ENCODE results near the gene ST8SIA1. TPM values are rescaled to one million over a fixed set of nuclear protein-coding genes. Genes with fewer than 3 reads are reported as not detected.

The ST8SIA1 gene
- total RNA-seq, 1 donor from 2014 or later = 1.8 TPM

GRCh38 chr12:22313286-22313962 is 21.1 kb downstream of the ST8SIA1 start:
- DNase-seq (ENCODE audit: low spot score) = no peak

DNA sequence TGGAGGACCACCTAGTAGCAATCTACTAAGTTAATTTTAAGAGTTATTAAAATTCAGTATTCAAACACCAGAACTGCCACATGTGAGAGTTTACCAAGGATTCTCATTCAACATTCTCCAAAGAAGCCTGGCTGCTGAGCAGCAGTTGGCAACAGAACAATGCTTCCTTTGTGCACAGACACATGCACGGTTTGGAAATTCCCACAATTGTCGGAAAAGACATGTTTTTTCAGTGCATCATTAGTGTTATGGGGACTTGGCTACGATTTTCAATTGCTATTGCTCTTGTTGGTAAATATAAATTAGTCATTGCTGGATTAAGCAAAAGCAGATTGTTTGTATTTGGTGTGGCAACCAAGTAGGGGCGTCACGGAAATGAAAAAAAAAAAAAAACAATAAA is 22.2 kb downstream of the ST8SIA1 start:
- Mint-ChIP-seq H3K4me3 (no peak overlapping the region), H3K27ac (no peak overlapping the region), H3K36me3 (peaks cover 19% of the 10 kb centered on the region), H3K27me3 (ENCODE audit: insufficient read depth, low read depth) (no peaks in the 10 kb centered on the region), H3K4me1 (no peaks in the 10 kb centered on the region), H3K9me3 (peaks cover 12% of the 10 kb centered on the region)
- DNase-seq (ENCODE audit: low spot score) = peak; percentile 6
- H3K9ac ChIP-seq = no peak overlapping the region
- H3F3A ChIP-seq (ENCODE audit: low read depth) = no peaks in the 10 kb centered on the region
- H3K4me3 ChIP-seq = no peak overlapping the region
- H3K27me3 ChIP-seq = no peaks in the 10 kb centered on the region
- no peaks in the 10 kb centered on the region for H3K4me1 ChIP-seq
- TF ChIP-seq EZH2phosphoT487 (IDR thresholded peaks at IDR 0.05) = no peak
- TF ChIP-seq, protein P1, sequence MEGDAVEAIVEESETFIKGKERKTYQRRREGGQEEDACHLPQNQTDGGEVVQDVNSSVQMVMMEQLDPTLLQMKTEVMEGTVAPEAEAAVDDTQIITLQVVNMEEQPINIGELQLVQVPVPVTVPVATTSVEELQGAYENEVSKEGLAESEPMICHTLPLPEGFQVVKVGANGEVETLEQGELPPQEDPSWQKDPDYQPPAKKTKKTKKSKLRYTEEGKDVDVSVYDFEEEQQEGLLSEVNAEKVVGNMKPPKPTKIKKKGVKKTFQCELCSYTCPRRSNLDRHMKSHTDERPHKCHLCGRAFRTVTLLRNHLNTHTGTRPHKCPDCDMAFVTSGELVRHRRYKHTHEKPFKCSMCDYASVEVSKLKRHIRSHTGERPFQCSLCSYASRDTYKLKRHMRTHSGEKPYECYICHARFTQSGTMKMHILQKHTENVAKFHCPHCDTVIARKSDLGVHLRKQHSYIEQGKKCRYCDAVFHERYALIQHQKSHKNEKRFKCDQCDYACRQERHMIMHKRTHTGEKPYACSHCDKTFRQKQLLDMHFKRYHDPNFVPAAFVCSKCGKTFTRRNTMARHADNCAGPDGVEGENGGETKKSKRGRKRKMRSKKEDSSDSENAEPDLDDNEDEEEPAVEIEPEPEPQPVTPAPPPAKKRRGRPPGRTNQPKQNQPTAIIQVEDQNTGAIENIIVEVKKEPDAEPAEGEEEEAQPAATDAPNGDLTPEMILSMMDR (IDR thresholded peaks at IDR 0.05) = no peak
- no peak for TF ChIP-seq EZH2 (IDR thresholded peaks at IDR 0.05)
- no peaks in the 10 kb centered on the region for H3K79me2 ChIP-seq (ENCODE audit: low read depth)
- H3K36me3 ChIP-seq = no peaks in the 10 kb centered on the region
- H3K9me3 ChIP-seq (ENCODE audit: low read depth) = no peaks in the 10 kb centered on the region
- H2AFZ ChIP-seq (replicated peaks) = no peak overlapping the region
- H3K27ac ChIP-seq = no peak overlapping the region
- H4K20me1 ChIP-seq (ENCODE audit: low read depth) = no peaks in the 10 kb centered on the region
- no peak overlapping the region for H3K4me2 ChIP-seq

More at GRCh38 chr12:22313286-22313962, 21.1 kb downstream of the ST8SIA1 start:
- H3K9me3 ChIP-seq (ENCODE audit: low read depth) = no peaks in the 10 kb centered on the region
- H3K36me3 Mint-ChIP-seq = peaks cover 13% of the 10 kb centered on the region
- H3K4me1 Mint-ChIP-seq = no peaks in the 10 kb centered on the region
- no peaks in the 10 kb centered on the region for H3K79me2 ChIP-seq (ENCODE audit: low read depth)
- TF ChIP-seq, protein P1 (IDR thresholded peaks at IDR 0.05) = no peak
- TF ChIP-seq EZH2 (IDR thresholded peaks at IDR 0.05) = no peak
- peaks cover 9% of the 10 kb centered on the region for H3K9me3 Mint-ChIP-seq
- no peaks in the 10 kb centered on the region for H3K27me3 Mint-ChIP-seq (ENCODE audit: insufficient read depth, low read depth)
- H3K27me3 ChIP-seq = no peaks in the 10 kb centered on the region
- no peak overlapping the region for H3K9ac ChIP-seq
- no peaks in the 10 kb centered on the region for H4K20me1 ChIP-seq (ENCODE audit: low read depth)
- no peak overlapping the region for H2AFZ ChIP-seq (replicated peaks)
- H3K4me3 Mint-ChIP-seq = no peak overlapping the region
- H3K4me2 ChIP-seq = no peak overlapping the region
- H3K27ac Mint-ChIP-seq = no peak overlapping the region
- H3K36me3 ChIP-seq = no peaks in the 10 kb centered on the region
- H3K4me3 ChIP-seq = no peak overlapping the region
- H3F3A ChIP-seq (ENCODE audit: low read depth) = no peaks in the 10 kb centered on the region
- no peak overlapping the region for H3K27ac ChIP-seq
- H3K4me1 ChIP-seq = no peaks in the 10 kb centered on the region

GRCh38 chr12:22310709-22311108 is 23.8 kb downstream of the ST8SIA1 start:
- TF ChIP-seq EZH2phosphoT487 (IDR thresholded peaks at IDR 0.05) (no peak), EZH2 (IDR thresholded peaks at IDR 0.05) (no peak)
- TF ChIP-seq, protein P1 (IDR thresholded peaks at IDR 0.05) = no peak
- Mint-ChIP-seq H3K36me3 (peaks cover 22% of the 10 kb centered on the region), H3K27ac (no peak overlapping the region), H3K9me3 (peaks cover 9% of the 10 kb centered on the region), H3K27me3 (ENCODE audit: insufficient read depth, low read depth) (no peaks in the 10 kb centered on the region), H3K4me1 (no peaks in the 10 kb centered on the region), H3K4me3 (no peak overlapping the region)
- no peaks in the 10 kb centered on the region for H3K27me3 ChIP-seq
- no peaks in the 10 kb centered on the region for H3K4me1 ChIP-seq
- no peak overlapping the region for H2AFZ ChIP-seq (replicated peaks)
- H4K20me1 ChIP-seq (ENCODE audit: low read depth) = no peaks in the 10 kb centered on the region
- H3K9ac ChIP-seq = no peak overlapping the region
- no peaks in the 10 kb centered on the region for H3F3A ChIP-seq (ENCODE audit: low read depth)
- H3K4me3 ChIP-seq = no peak overlapping the region
- H3K4me2 ChIP-seq = no peak overlapping the region
- no peak for DNase-seq (ENCODE audit: low spot score)
- no peaks in the 10 kb centered on the region for H3K9me3 ChIP-seq (ENCODE audit: low read depth)
- H3K36me3 ChIP-seq = no peaks in the 10 kb centered on the region
- H3K27ac ChIP-seq = no peak overlapping the region
- no peaks in the 10 kb centered on the region for H3K79me2 ChIP-seq (ENCODE audit: low read depth)

All from neural progenitor cell (in vitro differentiated cells).